GM18508 (cell line): ENCODE measurements around the gene NCOA3.
"Not testable (repeated sequence)": the region's sequence is repeated elsewhere in the genome, so short reads cannot be mapped to it uniquely, and the experiment has no call there.

Experiments
- ATAC-seq: cut with Tn5 transposase; IDR thresholded peaks from one replicate; pipeline ENCODE4 v1.9.1; 2021; ENCODE audit warnings: moderate number of reproducible peaks; ENCODE audit not compliant: insufficient read depth, unreplicated experiment

The NCOA3 gene

GRCh38 chr20:47498606-47499005 lies 3.1 kb upstream of the NCOA3 start:
- ATAC-seq: no peak

- no peak for ATAC-seq
These were observed 2.6 kb upstream of the NCOA3 start for GRCh38 chr20:47499053-47499452.

GRCh38 chr20:47500082-47500481 lies 1.6 kb upstream of the NCOA3 start:
- ATAC-seq: not testable (repeated sequence)

GRCh38 chr20:47500554-47500953 lies 1.1 kb upstream of the NCOA3 start:
- no peak for ATAC-seq

- no peak for ATAC-seq
These were observed 588 bp upstream of the NCOA3 start for GRCh38 chr20:47501116-47501481.

- no peak for ATAC-seq
These were observed 868 bp downstream of the NCOA3 start for GRCh38 chr20:47502271-47503239.

GRCh38 chr20:47503685-47504084 lies 2.0 kb downstream of the NCOA3 start:
- ATAC-seq: no peak

- no peak for ATAC-seq
These were observed 4.6 kb downstream of the NCOA3 start for GRCh38 chr20:47506335-47506734.

- ATAC-seq: no peak
These were observed 5.2 kb downstream of the NCOA3 start for GRCh38 chr20:47506850-47507249.

- ATAC-seq: not testable (repeated sequence)
These were observed 5.7 kb downstream of the NCOA3 start for GRCh38 chr20:47507275-47507981.

GRCh38 chr20:47508278-47508677 lies 6.6 kb downstream of the NCOA3 start:
- ATAC-seq: no peak

- no peak for ATAC-seq
These were observed 7.5 kb downstream of the NCOA3 start for GRCh38 chr20:47509104-47509661.

GRCh38 chr20:47509685-47510084 lies 8.0 kb downstream of the NCOA3 start:
- ATAC-seq: no peak

- no peak for ATAC-seq
These were observed 14.2 kb downstream of the NCOA3 start for GRCh38 chr20:47515843-47516242.

GRCh38 chr20:47521059-47521808 lies 19.5 kb downstream of the NCOA3 start:
- ATAC-seq: no peak

GRCh38 chr20:47524015-47524784 lies 22.5 kb downstream of the NCOA3 start:
- no peak for ATAC-seq

- ATAC-seq: no peak
These were observed 25.5 kb downstream of the NCOA3 start for GRCh38 chr20:47527004-47527800.

- no peak for ATAC-seq
These were observed 28.2 kb downstream of the NCOA3 start for GRCh38 chr20:47529840-47530239.

- ATAC-seq: no peak
These were observed 29.8 kb downstream of the NCOA3 start for GRCh38 chr20:47531458-47531857.
